CMK (cell line): ENCODE measurements around the gene NPW.

Source experiments
- DNase-seq: peaks from one replicate; pipeline ENCODE4 v3.0.0-alpha.2; 2010; ENCODE audit warnings: low read depth

The NPW gene

DNA sequence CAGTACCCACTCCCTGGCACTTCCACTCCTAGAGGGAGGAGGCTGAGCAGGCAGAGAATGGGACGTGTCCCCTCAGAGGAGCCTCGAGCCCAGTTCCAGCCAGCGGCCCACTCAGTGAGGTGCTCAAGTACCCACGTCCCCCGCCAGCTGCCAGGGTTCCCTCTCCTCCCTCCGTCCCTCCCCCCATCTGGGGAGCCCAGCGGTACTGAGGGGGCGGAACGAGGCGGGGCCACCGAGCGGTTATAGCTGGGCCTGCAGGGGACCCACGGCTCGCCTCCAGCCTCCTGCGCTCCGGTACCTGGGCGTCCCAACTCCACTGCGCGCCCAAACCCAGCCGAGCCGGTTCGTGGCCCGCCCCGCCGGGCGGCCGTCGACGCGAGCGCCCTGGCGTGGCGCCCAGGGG is at the start of gene NPW:
Gene NPW (plus strand): TSS at position 268 of the 403 bp plus-strand sequence.
- DNase-seq, result no peak

DNA sequence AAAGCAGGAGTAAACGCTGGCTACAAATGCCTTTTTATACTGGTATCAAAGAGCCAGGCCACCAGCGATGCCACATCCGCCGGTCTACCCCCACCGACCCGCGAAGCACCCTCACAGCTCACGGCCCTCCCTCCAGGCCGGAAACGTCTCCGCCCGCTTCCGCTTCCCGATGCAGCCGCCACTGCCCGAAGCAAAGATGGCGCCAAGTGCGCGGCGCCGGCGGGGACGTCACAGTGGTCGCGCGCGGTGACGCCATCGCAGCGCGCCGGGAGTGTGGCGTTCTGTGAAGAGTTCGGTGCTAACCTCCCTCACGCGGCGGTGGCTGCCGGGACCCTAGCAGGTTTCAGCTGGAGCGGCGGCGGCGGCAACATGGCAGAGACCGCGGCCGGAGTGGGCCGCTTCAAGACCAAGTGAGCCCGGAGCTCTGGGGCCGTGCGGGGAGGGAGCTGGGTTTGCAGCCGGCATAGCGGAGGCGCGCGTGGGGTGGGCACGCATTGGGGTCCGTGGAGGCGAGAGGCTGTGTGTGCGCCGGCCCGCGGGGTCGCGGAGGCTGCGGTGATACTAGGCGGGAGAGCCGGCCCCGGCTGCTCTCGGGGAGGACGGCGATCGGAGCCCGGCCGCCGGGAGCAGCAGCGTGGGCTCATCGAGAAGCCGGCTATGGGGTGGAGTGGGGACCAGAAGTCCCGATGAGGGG is 47.6 kb upstream of the NPW start, which contains the start of gene TBL3:
Gene TBL3 (plus strand): TSS at position 258 of the 694 bp plus-strand sequence. CDS start 112 bp downstream, at position 370.
- peak; percentile 87 for DNase-seq

DNA sequence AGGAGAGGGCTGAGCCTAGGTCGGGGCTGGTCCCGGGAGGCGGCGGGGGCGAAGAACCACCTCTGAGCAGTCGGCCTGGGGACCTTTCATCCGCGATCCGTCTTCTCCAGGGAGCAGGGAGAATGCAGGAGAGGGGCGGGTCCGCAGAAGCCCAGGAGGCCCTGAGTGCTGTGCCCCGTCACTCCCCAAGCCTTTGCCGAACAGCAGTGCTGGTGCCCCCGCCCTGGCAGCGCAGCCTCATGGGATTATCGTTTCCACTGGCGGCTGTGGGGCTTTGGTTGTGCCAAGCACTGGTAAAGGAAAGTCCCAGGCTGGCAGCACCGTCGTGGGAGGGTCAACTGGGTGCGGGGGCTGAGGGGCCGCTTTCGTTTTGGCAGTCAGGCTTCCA is 47.1 kb upstream of the NPW start:
- no peak for DNase-seq

DNA sequence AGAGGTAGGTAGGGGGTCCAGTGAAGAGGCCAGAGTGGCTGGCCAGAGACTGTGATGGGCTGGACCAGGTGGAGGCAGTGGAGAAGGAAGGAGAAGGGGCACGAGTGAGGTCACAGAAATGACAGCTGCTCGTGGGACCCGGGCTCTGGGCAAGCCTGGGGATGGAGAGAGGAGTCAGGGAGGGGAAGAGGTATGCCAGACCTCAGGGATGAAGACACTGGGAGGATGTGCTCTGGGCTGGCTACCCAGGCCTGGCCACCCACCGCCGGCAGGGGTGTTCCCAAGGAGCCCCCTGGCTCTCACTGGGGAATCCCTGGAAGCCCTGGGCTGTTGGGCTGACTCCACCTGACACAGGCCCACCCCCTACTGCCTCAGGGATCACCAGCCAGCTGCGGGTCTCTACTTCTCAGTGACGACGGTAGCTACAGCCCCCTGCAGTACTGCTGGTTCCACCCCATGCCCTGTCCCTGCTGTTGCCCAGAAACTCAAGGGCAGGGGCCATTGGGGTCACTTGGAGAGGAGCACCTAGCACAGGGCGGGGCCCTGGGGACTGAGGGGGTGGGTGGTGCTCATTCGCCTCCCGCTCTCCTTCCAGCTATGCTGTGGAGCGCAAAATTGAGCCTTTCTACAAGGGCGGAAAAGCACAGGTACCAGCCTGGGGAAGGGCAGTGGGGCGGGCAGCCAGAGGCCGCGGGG is 46.0 kb upstream of the NPW start:
- no peak for DNase-seq

DNA sequence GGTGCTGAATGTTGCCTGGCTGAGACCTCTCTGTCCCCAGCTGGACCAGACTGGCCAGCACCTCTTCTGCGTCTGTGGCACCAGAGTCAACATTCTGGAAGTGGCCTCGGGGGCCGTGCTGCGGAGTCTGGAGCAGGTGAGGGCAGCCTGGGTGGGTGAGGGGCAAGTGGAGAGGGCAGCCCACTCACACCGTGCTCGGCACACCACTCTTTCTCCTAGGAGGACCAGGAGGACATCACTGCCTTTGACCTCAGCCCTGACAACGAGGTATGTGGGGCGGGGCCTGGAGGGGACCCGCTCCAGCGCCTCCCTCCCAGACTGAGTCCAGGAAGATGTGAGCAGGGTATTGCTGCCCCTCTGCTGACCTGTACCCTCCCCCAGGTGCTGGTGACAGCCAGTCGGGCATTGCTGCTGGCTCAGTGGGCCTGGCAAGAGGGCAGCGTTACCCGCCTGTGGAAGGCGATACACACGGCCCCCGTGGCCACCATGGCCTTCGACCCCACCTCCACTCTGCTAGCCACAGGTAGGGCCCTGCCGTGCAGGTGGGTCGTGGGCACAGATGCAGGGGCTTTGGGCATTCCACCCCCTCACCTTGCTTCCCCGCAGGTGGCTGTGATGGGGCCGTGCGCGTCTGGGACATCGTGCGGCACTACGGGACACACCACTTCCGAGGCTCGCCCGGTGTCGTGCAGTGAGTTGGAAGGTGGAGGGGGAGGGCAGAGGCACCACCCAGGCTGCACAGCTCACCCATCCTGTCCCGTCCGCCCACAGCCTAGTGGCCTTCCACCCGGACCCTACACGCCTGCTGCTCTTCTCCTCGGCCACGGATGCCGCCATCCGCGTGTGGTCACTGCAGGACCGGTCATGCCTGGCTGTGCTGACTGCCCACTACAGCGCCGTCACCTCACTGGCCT is 45.2 kb upstream of the NPW start:
- DNase-seq, result no peak

- no peak for DNase-seq
Measured at GRCh38 chr16:1975432-1976215, 44.0 kb upstream of the NPW start.

GRCh38 chr16:1976216-1976520 is 43.4 kb upstream of the NPW start:
- DNase-seq, result no peak

DNA sequence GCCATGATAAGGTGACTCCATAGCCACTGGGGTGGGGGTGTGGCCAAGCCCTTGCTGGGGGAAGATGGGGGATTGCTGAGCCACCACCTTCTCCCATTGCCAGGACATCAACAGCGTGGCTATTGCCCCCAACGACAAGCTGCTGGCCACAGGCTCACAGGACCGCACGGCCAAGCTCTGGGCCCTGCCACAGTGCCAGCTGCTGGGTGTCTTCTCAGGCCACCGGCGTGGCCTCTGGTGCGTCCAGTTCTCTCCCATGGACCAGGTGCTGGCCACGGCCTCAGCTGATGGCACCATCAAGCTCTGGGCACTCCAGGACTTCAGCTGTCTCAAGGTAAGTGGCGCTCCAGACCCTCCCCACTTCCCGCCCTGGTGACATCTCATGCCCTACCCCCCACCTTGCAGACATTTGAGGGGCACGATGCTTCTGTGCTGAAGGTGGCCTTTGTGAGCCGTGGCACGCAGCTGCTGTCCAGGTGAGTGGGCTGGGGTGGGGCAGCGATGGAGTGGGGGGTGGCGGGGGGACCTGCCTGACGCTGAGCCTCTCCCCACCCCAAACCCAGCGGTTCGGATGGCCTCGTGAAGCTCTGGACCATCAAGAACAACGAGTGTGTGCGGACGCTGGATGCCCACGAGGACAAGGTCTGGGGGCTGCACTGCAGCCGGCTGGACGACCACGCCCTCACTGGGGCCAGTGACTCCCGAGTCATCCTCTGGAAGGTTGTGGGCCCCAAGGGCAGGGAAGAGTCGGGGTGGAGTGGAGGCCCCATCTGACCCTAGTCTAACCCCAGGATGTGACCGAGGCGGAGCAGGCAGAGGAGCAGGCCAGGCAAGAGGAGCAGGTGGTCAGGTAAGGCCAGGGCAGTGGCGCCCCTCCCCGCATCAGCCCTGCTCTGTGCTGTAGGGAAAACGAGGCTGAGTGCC is 42.4 kb upstream of the NPW start:
- DNase-seq, result no peak

DNA sequence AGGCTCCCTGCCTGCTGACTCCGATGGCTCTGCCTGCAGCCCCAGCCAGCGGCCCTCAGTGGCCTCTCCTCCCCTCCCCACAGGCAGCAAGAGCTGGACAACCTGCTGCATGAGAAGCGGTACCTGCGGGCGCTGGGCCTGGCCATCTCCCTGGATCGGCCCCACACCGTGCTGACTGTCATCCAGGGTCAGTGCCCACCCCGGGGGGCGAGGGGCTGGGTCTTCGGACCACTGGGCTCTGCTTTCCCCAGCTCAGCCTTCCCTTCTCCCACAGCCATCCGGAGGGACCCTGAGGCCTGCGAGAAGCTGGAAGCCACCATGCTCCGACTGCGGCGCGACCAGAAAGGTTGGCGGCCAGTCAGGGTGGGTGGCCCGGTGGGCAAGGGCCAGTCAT is 41.7 kb upstream of the NPW start:
- DNase-seq, result no peak

DNA sequence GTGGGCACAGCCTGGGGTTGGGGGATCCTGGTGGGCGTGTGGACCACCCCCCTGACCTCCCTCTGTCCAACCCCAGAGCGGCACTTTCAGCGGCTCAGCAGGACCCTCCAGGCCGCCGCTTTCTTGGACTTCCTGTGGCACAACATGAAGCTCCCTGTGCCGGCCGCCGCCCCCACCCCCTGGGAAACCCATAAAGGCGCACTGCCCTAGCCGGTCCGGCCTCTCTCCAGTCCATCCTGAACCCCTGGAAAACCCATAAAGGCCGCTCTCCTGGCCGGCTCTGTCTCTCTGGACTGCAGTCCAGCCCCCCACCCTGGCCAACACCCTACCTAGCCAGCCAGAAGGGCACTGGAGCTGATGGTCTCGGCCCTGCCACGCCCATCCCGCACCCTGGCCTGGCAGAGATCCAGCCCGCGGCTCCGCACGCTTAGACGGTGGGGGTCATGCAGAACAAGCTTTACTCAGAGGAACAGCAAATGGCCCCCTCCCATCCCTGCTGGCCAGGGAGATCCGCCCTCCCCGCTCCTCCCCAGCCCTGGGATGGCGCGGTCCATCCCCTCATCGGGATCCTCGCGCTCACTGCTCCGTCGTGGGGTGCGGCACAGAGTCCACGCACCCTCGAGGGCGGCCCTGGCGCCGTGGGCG is 41.0 kb upstream of the NPW start:
- no peak for DNase-seq

GRCh38 chr16:1979271-1980029 is 40.1 kb upstream of the NPW start:
- DNase-seq, result no peak

DNA sequence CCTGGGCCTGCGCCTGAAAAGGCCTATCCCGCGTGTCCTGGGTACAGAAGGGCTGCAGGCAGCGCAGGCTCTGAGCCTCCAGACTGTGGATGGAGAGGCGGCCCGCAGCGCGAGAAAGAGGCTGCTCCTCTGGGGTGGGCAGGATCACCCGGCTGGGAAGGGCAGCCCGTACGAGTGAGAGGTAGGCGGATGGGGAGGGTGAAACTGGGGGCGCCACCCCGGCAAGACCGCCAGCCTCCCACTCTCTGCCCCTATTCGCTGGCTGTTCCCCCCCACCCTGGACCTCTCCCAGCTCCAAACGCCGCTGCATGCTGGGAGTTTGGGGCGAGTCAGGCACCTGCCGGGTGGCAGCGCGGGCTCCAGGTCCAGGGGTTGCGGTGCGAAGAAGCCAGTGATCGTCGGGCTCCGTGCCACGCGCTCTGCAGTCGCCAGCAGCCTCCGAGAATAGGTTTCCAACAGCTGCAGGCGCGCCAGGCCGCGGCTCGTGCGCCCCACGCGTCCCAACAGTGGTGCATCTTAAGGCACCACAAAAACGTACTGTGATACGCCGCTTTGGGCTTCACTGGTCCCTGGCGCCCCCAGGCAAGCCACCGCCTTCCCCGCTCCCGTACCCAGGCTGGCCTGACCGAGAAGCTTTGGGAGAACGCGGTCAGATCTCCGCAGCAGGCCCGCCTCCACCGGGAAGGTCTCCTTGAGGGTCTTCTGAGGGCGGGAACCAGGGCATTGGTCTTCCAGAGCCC is 39.4 kb upstream of the NPW start:
- DNase-seq, result no peak

DNA sequence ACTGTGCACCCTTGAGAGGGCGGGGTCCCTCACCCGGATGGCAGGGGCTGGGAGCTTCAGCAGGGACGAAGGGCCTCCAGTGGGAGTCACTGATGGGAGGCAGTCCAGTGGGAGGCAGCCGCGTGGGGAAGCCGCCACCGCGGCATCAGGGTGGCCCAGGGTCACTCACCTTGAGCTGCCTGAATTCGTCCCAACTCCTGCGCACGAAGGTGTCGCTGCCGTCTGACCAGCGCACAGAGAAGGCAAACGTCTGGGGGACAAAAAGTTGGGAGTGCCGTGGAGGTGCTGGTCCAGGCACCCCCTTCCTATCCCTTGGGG is 38.9 kb upstream of the NPW start:
- no peak for DNase-seq

- no peak for DNase-seq
Measured at GRCh38 chr16:1981398-1981836, 38.2 kb upstream of the NPW start, which contains the start of gene NOXO1. TSS of gene NOXO1 (minus strand) at chr16:1981469. CDS start at chr16:1981179, 290 bp downstream.

GRCh38 chr16:1982013-1982433 is 37.6 kb upstream of the NPW start:
- no peak for DNase-seq

DNA sequence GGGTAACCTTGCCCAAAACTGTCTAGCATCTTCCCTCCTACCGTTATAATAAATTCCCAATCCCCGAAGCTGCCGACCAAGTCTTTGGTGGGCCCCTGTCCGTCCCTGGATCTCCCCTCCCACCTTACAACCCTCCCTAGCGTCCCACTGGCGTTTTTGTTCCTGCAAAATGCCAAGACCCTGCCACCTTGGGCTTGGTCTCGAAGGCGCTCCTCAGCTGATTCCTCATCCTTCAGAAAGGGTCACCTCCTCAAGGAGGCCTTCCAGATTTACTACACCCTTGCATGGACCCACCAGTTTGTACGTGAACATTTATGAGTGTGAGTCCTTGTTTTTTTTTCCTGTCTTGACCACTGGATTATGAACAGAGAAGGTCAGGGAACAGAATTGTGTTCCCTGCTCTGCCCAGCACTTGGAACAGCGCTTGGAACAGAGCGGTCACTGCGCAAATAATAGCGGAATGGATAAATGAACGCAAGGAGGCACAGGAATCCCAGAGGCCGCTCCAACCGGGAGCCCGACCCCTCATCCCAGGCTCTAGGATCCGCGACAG is 36.5 kb upstream of the NPW start:
- DNase-seq, result no peak

DNA sequence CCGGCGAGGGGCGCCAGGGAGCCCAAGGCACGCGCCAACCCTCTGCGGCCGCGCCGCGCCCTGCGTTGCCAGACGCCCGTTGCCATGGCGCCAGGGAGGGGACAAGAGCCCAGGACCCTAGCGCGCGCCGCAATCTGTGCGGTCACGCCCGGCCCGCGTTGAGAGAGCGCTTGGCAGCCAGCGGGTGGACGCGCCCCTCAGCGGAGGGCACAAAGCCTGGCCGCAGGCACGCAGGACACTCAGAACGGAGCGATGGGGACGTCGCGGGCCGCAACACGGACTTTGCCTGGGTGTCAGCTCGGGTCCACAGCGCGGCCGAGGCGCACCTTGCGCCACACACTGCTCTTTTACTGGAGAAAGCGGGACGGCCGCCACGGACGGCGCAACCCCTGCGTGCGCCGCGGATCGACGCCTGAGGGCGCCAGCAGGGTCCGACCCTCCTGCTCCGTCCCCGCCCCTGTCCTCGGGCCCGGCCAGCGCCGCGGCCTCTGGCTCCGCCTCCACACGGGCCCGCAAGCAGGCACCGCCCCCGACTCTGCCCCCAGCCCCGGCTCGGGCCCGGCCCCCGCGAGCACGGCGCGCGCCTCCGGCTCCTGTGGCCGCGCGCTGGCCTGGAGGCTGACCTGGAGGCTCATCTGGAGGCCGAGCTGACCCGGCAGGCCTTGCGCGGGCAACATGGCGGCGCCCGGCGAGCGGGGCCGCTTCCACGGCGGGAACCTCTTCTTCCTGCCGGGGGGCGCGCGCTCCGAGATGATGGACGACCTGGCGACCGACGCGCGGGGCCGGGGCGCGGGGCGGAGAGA is 35.8 kb upstream of the NPW start, which contains the start of gene GFER:
Gene GFER (plus strand): TSS at position 650 of the 803 bp plus-strand sequence. CDS start 26 bp downstream, at position 676.
- peak; percentile 76 for DNase-seq
